HG03432 (cell line): ENCODE measurements around the gene HCRT.
"Not testable (repeated sequence)": the region's sequence is repeated elsewhere in the genome, so short reads cannot be mapped to it uniquely, and the experiment has no call there.

Experiments
- ATAC-seq: cut with Tn5 transposase; IDR thresholded peaks from one replicate; pipeline ENCODE4 v1.9.1; 2021; ENCODE audit warnings: mild to moderate bottlenecking, moderate library complexity; ENCODE audit not compliant: unreplicated experiment

HCRT gene

DNA sequence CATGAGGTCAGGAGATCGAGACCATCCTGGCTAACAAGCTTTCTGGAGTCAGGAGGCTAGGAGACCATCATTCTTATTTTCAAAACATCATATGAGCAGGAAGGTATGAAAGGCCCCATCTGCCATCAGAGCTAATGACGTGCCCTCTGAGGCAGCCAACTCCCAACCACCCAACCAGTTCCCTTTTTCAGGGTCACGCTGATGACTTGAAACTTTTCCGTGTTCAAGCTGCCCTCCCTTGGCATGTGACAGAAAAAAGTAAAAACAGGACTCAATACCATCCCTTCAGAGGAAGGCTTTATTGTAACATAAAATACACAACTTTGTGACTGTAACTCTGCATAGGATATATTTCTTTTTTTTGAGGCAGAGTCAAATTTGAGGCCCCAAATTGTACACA lies 13.6 kb upstream of the HCRT start:
- ATAC-seq: no peak

DNA sequence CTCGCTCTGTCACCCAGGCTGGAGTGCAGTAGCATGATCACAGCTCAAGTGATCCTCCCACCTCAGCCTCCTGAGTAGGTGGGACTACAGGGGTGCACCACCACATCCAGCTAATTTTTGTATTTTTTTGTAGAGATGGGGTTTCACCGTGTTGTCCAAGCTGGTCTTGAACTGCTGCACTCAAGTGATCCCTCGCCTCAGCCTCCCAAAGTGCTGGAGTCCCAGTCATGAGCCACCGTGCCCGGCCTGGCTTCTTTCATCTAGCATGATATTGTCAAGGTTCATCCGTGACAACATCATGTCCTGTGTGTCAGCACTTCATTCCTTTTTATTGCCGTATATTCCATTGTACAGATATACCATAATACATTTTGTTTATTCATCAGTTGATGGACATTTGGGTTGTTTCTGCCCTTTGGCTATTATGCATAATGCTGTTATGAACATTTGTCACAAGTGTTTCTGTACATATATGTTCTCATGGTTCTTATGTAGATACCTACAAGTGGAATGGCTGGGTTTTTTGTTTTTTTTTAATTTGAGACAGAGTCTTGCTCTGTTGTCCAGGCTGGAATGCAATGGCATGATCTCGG lies 12.4 kb upstream of the HCRT start:
- no peak for ATAC-seq

DNA sequence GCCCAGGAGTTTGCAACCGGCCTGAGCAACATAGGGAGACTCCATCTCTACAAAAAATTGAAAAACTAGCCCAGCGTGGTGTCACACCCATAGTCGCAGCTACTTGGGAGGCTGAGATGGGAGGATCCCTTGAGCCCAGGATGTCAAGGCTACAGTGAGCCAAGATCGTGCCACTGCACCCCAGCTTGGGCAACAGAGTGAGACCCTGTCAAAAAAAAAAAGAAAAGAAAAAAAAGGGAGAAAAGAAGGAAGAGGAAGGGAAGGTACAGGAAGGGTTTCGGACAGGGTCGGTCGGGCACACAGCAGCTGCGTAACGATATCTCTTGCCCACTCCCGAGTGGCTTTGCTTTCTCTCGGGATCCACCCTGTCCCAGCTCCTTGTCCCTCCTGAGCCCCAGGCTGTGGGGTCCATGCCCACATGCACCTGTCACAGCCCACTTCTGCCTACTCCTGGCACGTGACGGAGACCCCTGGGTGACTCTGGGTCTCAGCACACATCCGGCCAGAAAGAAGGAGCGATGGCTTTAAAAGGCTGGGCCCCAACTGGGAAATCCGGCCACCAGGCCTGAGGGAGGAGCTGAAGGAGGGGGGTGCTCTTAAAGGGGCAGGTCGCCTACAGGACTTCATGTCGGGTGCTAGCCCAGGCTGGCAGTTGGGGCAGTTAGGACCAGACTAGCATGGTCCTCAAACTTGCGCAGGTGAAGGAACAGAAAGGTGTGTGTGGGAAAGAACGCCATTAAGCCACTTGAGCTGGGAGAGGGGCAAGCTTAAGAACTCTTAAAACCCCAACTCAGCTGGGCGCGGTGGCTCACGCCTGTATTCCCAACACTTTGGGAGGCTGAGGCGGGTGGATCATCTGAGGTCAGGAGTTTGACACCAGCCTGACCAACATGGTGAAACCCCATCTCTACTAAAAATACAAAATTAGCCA lies 9.0 kb upstream of the HCRT start, which contains the start of gene GHDC:
TSS of gene GHDC (minus strand) at position 526 of the 931 bp plus-strand sequence. CDS start 913 bp downstream, outside the sequence.
- ATAC-seq: peak; percentile 81

DNA sequence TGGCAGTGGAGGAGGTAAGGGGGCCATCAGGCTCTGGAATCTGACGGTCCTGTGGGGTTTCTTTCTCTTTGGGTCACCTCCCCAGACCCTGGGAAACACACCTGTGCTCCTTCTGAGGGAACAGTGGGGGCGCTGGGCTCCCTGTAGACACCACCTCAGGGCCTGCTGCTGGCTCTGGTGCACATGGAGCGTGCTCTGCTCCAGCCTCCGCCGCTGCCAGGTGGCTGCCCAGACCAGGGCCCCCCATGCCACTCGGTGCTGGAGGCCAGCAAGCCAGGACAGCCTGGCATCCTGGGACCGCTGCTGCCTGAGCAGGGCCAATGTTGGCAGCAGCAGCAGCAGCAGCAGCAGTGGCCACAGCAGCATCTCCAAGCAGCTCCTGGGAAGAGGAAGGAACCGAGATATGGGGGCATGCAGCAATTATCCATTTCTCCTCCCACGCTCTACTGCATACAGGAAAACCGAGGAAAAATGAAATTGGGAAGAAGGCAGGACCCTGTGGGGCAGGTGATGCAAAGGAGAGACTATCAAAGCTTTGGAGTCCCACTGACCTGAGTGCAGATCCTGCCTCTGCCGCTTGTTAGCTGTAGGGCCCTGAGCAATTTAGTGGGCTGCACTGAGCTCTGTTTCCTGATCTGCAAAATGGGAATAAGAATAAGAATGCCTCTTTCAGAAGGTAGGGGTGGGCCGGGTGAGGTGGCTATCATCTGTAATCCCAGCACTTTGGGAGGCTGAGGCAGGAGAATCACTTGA lies 8.1 kb upstream of the HCRT start:
- ATAC-seq: no peak

DNA sequence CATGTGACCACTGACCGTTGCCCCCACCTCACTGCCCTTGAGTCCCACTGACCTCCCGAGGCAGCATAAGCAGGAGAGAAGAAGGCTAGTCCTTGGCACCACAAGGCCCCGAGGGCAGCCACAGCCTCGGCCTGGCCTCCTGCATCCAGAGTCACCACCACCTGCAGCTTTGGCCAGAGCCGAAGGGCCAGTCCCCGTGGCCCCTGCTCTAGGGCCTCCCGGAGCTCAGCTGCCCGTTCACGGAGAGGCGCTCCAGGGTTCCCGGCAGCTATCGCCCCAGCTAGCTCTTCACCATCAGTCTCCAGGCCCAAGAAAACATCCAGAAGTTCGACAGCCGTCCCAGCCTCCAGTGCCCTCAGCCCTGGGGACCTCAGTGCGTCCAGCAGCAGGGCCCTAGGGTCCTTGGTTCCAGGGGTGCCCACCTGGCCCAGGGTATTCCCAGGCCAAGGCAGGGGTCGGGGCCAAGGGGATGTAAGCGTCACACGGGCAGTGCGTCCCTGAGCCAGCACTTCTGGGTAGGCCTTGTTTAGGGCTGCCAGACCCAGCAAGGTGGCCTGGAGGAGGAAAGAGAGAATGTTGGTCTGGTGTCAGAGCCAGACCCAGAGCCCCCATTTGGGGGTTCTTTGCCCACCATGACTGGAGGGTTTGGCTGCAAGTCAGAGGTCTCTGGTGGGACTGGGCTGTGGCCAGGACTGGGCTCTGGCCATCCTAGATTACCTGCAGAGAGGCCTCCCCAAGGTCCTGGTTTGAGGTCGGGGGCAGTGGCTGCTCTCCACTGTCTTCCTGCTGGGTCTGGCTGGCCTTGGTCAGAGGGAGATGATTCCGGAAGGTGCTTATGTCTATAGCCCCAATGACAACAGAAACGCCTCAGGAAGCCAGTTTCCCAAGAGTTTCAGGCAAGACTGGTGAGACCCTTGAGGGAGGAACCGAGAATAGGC lies 7.2 kb upstream of the HCRT start:
- no peak for ATAC-seq

DNA sequence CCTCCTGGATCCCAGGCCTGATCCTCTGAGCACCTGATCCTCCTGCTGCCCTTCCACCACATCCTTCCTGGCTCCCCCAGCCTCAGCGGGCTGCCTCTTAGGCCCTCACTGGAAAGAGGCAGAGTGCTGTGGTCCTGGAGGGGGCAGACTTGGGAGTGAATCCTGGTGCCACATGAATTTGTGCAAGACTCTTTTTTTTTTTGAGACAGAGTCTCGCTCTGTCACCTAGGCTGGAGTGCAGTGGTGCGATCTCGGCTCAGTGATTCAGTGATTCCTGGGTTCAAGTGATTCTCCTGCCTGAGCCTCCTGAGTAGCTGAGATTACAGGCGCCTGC lies 6.0 kb upstream of the HCRT start:
- ATAC-seq: no peak

DNA sequence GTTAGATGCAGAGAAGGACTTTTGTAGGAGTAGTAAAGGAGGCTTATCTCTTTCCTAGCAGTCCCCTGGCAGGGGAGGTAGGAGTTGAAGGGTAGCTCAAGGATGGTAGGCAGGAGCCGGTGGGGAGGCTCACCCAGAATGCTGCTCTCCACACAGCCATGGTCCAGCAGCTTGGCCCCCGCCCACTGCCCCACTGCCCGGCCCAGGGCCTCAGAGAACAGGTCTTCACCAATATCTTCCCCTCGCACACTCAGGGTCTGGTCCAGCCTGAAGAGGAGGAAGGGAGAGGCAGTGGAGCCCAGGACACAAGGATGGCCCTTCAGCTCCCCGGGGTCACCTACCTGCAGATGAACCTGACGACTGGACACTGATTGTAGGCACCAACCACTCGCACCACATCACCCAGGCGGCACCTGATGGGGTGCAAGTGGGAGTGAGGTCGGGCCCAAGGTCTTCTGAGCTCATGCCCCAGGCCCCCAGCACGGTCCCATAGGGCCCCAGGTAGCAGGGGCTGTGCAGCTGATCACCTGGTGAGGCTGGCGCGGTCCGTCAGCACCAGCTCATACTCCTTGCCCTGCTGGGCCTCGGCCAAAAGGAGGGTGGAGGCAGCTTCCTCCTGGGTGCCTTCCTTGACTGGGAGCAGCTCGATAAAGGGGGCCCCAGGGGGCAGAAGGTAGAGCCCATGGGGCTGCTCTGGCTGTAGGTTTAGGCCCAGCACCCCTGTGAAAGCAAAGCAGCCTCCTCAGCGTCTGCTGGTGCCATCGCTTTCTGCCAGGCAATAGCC lies 5.4 kb upstream of the HCRT start:
- no peak for ATAC-seq

DNA sequence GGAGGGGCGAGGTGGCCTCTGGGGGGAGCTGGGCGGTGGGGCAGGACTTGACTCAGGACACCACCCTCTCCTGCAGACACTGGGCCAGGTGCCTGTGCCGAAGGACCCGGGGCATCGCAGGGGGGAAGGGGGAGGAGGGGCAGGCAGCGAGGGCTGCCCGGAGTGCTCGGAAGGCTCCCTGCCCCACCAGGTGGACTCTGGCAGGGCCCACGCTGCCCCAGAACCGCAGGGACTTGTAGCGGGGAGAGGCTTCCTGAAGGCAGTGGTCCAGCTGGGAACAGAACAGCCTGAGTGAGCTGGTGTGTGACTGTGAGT lies 4.4 kb upstream of the HCRT start:
- ATAC-seq: no peak

DNA sequence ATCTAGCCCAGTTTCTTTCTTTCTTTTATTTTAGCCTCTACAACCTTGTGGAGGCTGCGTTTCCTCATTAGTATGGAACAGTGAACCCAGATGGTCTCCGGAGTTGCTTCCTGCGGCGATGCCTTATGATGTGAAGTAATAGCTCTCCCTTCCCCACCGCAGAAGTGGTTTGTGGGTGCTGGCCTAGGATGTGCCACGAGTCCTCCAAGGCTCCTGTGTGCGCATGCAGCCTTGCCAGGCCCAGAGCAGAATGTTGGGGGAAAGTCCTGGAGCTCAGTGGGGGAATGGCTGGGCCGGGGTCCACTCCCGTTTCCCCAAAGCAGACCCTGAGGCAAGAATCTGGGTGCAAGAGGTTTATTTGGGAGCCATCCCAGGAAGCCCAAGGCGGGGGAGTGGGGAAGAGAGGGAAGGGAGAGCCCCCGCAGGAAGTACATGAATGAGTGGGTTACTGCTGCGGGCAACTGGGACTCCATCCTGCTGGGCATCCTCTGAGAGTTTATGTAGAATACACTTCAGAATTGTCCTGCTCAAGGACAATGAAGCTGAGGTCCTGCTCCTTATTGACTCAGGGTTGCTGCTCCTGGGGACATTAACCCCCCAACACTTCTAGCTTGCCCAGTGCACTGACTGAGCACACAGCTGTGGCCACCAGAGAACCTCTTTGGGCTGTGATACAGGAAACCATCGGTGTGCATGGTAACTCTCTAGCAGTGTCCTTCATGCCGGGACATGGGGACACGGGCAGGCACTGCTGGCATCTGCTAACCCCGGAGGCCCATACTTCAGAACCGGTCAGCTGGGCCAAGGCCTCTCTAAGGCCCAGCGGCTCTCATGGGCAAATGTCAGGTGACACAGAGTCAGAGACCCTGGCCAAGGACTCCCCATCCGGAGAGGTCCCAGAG lies 3.7 kb upstream of the HCRT start:
- ATAC-seq: no peak

DNA sequence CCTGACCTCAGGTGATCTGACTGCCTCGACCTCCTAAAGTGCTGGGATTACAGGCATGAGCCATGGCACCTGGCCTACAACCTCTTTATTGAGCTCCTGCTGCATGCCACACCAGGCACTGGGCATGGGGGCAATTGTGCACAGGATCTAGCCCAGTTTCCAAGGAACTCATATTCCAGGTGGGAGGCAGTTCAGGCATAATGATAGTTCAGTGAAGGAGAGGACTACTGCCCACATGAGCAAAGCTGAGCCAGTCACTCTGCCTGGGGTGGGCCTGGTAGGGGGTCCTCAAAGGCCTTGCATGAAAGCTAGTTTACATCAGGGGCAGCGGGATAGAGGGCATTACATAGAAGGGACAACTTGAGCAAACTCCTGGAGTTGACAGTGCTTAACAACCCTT lies 2.6 kb upstream of the HCRT start:
- no peak for ATAC-seq

DNA sequence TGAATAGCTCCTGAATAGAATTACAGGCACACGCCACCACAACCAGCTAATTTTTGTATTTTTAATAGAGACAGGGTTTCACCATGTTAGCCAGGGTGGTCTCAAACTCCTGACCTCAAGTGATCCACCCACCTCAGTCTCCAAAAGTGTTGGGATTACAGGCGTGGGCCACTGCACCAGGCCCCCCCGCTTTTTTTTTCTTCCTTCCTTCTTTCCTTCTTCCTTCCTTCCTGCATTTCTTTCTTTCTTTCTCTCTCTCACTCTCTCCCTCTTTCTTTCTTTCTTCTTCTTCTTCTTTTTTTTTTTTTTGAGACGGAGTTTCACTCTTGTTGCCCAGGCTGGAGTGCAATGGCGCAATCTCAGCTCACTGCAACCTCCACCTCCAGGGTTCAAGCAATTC lies 939 bp upstream of the HCRT start:
- not testable (repeated sequence) for ATAC-seq

DNA sequence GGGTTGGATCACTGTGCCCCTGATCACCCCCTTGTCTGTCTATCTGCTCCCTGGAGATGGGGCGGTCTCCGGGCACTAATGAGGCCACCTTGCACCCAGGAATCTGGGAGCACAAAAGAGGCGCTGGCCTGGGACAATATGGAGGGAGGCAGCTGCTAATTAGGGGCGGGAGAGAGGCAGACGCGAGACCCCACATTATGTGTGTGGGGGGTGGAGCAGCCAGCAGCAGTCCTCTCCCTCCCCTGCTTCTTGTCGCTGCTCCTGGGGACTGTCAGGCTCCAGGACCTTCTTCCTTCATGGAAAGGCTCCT lies 324 bp upstream of the HCRT start:
- no peak for ATAC-seq

DNA sequence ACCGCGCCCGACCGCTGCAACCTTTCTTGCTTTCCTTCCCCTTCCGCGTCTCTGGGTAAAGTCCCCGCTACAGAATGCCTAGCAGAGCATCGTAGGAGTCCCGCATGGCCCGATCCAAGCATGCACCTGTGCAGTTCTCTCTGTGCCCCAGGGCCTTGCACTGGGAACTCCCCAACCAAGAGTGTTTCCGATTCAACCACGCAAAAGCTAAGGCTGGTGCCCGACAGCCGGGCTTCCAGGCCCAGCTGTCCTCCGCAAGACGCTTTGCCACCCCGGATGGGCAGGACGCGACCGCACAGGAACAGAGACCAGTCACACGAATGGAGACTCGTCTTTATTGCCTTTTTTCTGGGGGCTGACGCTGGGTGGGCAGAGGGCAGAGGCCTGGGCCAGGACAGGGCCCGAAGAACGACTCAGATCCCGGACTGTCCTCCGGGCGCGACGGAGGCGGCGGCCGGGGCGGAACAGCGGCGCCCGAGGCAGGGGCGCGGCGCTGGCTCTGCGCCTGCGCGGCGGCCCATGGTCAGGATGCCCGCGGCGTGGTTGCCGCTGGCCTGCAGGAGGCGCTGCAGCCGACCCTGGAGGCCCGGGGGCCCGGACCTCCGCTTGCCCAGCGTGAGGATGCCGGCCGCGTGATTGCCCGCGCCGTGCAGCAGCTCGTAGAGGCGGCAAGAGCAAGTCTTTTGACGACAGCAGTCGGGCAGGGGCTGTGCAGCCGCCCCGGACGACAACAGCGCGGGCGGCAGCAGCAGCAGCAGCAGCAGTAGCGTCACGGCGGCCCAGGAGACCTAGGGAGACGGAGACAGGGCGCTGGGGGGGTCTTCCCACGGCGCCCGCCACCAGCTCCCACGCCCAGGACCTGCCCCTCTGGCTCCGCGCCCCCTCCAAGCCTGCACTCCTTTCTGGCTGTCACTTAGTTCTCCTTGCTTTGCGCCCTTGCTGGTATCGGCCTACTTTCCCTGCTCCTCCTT lies 1.2 kb downstream of the HCRT start:
- ATAC-seq: peak; percentile 67

DNA sequence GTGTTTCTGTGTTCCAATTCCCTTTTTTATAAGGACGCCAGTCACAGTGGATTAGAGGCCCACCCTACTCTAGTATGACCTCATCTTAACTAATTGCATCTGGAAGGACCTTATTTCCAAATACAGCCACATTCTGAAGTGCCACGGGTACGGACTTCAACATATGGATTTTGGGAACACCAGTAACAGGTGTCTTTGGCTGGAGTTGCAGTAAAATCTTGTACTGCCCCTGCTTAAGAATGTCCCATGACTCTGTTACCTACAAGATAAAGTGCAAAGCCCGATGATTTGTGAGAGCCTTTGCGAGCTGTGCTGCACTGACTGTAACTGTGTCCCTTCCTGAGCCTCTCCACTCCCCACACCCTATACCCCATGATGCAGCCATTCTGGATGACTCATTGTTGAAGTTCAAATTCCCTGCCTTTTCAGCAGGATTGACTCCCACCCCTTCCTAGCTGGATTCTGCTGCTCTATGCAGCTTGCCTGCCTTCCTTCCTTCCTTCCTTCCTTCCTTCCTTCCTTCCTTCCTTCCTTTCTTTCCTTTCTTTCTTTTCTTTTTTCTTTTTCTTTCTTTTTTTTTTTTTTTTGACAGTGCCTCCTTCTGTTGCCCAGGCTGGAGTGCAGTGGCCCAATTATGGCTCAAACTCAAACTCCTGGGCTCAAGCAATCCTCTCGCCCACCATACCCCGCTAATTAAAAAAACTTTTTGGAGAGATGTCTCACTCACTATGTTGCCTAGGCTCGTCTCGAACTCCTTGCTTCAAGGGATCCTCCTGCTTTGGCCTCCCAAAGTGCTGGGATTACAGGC lies 2.1 kb downstream of the HCRT start:
- no peak for ATAC-seq

DNA sequence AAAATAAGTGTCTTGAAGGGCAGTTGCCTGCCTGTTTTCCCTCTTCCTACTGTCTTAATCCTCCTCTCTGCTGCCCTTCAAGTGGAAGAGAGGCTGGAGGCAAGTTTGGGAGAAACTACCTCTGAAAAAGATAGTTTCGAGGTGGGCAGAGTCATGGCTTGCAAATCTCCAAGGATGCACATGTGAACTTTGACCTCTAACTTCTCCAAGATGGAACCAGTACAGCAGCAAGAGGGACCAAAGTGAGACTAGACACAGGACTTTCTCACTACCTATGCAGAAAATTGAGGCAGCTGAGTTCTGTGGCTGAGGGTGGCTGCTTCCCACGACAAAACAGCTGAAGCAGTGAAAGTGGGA lies 3.4 kb downstream of the HCRT start:
- no peak for ATAC-seq

DNA sequence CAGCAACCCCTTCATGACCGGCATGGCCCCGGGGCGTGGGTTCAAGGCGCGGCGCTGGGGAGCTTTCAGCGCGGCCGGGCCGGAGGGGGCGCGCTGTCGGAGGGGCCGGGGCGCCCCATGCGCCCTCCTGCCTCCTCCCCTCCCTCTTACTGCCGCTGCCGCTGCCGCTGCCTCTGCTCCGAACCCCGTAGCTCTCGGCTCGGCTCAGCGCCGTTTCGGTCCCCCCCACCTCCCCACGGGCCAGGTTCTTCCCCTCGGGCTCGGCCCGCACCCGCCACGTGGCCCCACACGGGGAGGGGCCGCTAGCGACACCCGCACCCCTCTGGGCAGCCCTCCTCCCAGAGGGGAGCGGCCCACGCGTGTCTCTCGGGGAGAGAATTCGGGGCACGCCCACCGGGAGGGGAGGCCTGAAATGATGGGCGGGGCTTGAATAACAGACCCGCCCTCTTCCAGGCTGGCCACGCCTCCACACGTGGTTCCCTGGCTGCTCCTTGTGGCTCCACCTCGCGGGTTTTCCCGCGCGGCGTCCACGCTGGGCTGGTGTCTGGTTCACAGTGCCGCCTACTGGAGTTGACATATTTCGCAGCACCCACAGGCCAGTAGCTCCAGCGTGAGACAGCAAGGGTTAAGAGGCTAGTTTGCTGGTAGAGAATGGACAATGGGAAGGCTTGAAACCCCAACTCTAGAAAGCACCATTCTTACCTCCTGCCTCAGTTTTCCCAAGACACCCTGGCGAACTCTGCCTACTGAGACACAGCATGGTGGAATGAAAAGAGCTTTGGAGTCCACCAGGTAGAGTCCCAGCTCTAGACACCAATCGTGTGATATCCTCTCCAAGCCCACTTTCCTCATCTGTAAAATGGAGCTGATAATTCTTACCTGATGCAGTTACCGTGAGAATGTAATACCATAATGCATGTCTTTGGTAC lies 4.1 kb downstream of the HCRT start, which contains the start of gene KCNH4:
TSS of gene KCNH4 (minus strand) at position 221 of the 929 bp plus-strand sequence. CDS start at position 24, 197 bp downstream.
- peak; percentile 46 for ATAC-seq
